T-cell (primary cell): Measurements from ENCODE around the gene SMURF1. TPM values are rescaled to one million over a fixed set of nuclear protein-coding genes. Genes with fewer than 3 reads are reported as not detected.

Experiments
- ATAC-seq, 4 experiments: fragments of 200-7000 bp in 3 of 4; fragments of 150-1000 bp in 1 of 4; cut with Tn5 transposase; replicated peaks in 1 of 4; 1 replicate in 3 of 4; 2 replicates in 1 of 4; pipeline ENCODE4 v1.10.0; 2021; ENCODE audit warnings: moderate library complexity in 3 of 4, mild to moderate bottlenecking in 2 of 4, moderate number of reproducible peaks in 1 of 4
- CTCF ChIA-PET, 2 donors: fragments of 300-600 bp; sonication (Branson Sonifier 250); formaldehyde crosslinking; loops; one replicate each; lab custom pipeline; 2022; ENCODE audit warnings: antibody characterized with exemption in 2 of 2; lab: Charles Lee
- POLR2A ChIA-PET, 2 donors: fragments of 300-600 bp; sonication (Branson Sonifier 250); formaldehyde crosslinking; loops; one replicate each; lab custom pipeline; 2022; ENCODE audit warnings: antibody characterized with exemption in 2 of 2; lab: Charles Lee
- DNase-seq, 35 experiments: peaks; one replicate each; pipeline versions ENCODE4 v3.0.0 to v3.0.0-alpha.2; 2013 to 2023
- H3K27ac ChIP-seq: one replicate; pipeline ENCODE4 v1.5.1; 2013; ENCODE audit warnings: low read length
- H3K27me3 ChIP-seq, 2 experiments: replicated peaks in 1 of 2; 1 replicate in 1 of 2; 2 replicates in 1 of 2; pipeline versions ENCODE4 v1.6.1 to v1.7.0; 2013; ENCODE audit warnings: low read length in 1 of 2, mixed read lengths in 1 of 2; ENCODE audit not compliant: control insufficient read depth in 2 of 2, insufficient read depth in 2 of 2; ENCODE audit errors: extremely low read depth in 1 of 2
- H3K36me3 ChIP-seq, 2 donors: 1 replicate in 1 of 2; 2 replicates in 1 of 2; pipeline versions ENCODE4 v1.6.1 to v1.7.0; 2013; ENCODE audit warnings: low read length in 1 of 2; ENCODE audit not compliant: control insufficient read depth in 2 of 2, insufficient read depth in 1 of 2; ENCODE audit errors: extremely low read depth in 1 of 2
- H3K4me1 ChIP-seq, 2 experiments: 1 replicate in 1 of 2; 2 replicates in 1 of 2; pipeline versions ENCODE4 v1.6.1 to v1.7.0; 2013; ENCODE audit warnings: low read length in 2 of 2, mixed read lengths in 1 of 2; ENCODE audit not compliant: insufficient read depth in 2 of 2, control insufficient read depth in 1 of 2; ENCODE audit errors: extremely low read depth in 1 of 2
- H3K4me3 ChIP-seq, 2 donors: 1 replicate in 1 of 2; 2 replicates in 1 of 2; pipeline versions ENCODE4 v1.5.1 to v1.7.0; 2013; ENCODE audit warnings: mild to moderate bottlenecking in 2 of 2, low read length in 1 of 2, moderate library complexity in 1 of 2; ENCODE audit not compliant: control insufficient read depth in 1 of 2; ENCODE audit errors: extremely low read depth in 1 of 2
- H3K9me3 ChIP-seq: 2 replicates; pipeline ENCODE4 v1.7.0; 2013
- H3K27ac Mint-ChIP-seq, 2 donors: one replicate each; pipeline ENCODE4 v1.8.0; 2020 to 2021; ENCODE audit warnings: mild to moderate bottlenecking in 2 of 2, mixed read lengths in 2 of 2
- H3K27me3 Mint-ChIP-seq, 2 donors: one replicate each; pipeline ENCODE4 v1.8.0; 2021 to 2022; ENCODE audit warnings: mixed read lengths in 2 of 2
- H3K36me3 Mint-ChIP-seq: one replicate; pipeline ENCODE4 v1.8.0; 2021; ENCODE audit warnings: mixed read lengths
- H3K4me1 Mint-ChIP-seq, 3 donors: one replicate each; pipeline ENCODE4 v1.8.0; 2020 to 2022; ENCODE audit warnings: mixed read lengths in 3 of 3, mild to moderate bottlenecking in 1 of 3
- H3K4me3 Mint-ChIP-seq, 3 donors: one replicate each; pipeline ENCODE4 v1.8.0; 2020 to 2022; ENCODE audit warnings: mild to moderate bottlenecking in 3 of 3, mixed read lengths in 3 of 3, moderate library complexity in 3 of 3
- H3K9me3 Mint-ChIP-seq, 3 donors: one replicate each; pipeline ENCODE4 v1.8.0; 2020 to 2022; ENCODE audit warnings: mixed read lengths in 3 of 3
- WGBS: methylation state at CpG from one replicate; pipeline ENCODE4 v1.1.5; 2013; ENCODE audit warnings: missing lambda C conversion rate; ENCODE audit not compliant: insufficient coverage; 5-methylcytosine and 5-hydroxymethylcytosine counted together
- total RNA-seq, 35 experiments: library from RNA in 6 of 35; stranded (reverse) in 6 of 35; fragments of 120-200 nt in 1 of 35; gene quantifications; one replicate each; pipeline versions ENCODE4 v1.2.1 to v1.2.4 and lab custom pipeline; 2013 to 2026

Gene SMURF1
- total RNA-seq, 5 donors from 2014 or later (not counting 1 experiment from before 2014, with no cell fraction given): 21.6 to 26.4 (median 22.7) TPM

DNA sequence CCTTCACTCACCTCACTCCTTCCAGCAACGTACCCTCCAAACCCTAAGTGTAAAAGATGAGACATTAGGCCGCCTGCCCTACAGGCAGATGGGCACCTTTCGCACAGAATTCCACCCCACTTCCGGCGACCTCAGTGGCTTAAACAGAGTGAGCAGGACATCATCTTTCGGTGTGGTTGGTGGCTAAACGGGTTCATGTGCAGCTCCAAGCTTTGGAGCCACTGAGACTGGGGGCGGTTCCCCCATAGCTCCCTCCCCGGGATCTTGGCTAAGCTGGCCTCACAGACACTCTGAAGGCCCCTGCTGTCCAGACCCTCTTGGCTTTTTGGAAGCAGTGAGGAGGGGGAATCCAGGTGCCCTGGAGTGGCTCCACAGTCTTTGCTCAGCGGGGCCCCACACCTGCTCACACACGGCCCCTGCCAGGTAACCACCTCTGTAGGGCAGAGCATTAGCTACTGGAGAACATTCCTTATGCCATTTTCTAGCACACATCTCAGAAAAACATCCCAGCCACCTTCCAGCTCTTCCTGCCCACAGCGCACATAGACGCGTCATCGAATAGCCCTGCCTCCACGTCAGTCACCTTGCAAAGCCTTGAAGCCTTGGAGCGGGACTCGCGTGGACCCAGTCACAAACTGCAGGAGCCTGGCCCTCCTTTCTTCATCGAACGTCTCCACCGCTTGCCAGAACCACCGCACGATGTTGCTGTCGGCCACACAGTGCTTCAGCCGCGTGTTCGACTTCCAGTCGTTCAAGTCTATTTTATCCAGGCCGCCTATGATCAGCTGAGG lies 108.8 kb downstream of the SMURF1 start:
- WGBS: 96% methylated on average over 19 of the region's 30 CpGs
- no peaks in the 10 kb centered on the region for H3K4me1 ChIP-seq
- ChIA-PET CTCF (no interaction called here), POLR2A (no interaction called here)
- ATAC-seq (no peak), DNase-seq (no peak)
- H3K9me3 ChIP-seq: no peaks in the 10 kb centered on the region
- no peaks in the 10 kb centered on the region for H3K9me3 Mint-ChIP-seq
- peaks cover 56% of the 10 kb centered on the region for H3K36me3 Mint-ChIP-seq
- no peaks in the 10 kb centered on the region for H3K4me1 Mint-ChIP-seq
- peaks cover 25 to 93% of the 10 kb centered on the region in 2 donors for H3K36me3 ChIP-seq
- H3K27ac ChIP-seq: no peak overlapping the region
- peak overlapping the region in 1 of 3 donors; percentile 3 for H3K4me3 Mint-ChIP-seq
- no peak overlapping the region for H3K27ac Mint-ChIP-seq
- H3K4me3 ChIP-seq: no peak overlapping the region
- no peaks in the 10 kb centered on the region for H3K27me3 Mint-ChIP-seq
- H3K27me3 ChIP-seq: no peaks in the 10 kb centered on the region

DNA sequence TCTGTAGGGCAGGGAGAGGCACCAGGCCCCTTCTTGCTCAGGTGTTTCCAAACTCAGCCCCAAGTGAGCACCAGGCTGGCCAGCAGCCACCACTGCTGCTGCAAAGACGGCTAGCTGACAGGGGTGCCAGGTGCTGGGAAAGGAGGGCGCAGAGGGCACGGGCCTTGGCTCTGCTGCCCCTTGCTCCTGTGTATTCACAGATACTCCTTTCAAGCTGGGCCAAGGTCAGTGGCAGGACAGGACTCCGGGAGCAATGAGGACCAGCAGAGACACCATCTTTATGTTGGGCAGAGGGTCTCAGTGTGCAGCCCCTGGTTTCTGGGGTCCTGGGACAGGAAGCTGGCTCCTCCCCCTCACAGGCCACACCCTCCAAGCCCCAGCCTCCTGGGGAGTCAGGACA lies 110.1 kb downstream of the SMURF1 start:
- ChIA-PET CTCF (interaction anchor here in 1 of 2 donors (0.6 kb wide), 1 partner anchor 18 kb away, joined by 5 read pairs; no protein-coding TSS in a partner anchor), POLR2A (no interaction called here)
- Mint-ChIP-seq H3K4me3 (no peak overlapping the region), H3K27ac (no peak overlapping the region), H3K36me3 (peaks cover 59% of the 10 kb centered on the region), H3K4me1 (no peaks in the 10 kb centered on the region), H3K9me3 (no peaks in the 10 kb centered on the region), H3K27me3 (no peaks in the 10 kb centered on the region)
- H3K27ac ChIP-seq: no peak overlapping the region
- no peaks in the 10 kb centered on the region for H3K27me3 ChIP-seq
- ATAC-seq (no peak), DNase-seq (no peak)
- peaks cover 19 to 98% of the 10 kb centered on the region in 2 donors for H3K36me3 ChIP-seq
- no peaks in the 10 kb centered on the region for H3K4me1 ChIP-seq
- H3K4me3 ChIP-seq: no peak overlapping the region
- no peaks in the 10 kb centered on the region for H3K9me3 ChIP-seq
- WGBS: 93% methylated on average over 4 of the region's 4 CpGs

DNA sequence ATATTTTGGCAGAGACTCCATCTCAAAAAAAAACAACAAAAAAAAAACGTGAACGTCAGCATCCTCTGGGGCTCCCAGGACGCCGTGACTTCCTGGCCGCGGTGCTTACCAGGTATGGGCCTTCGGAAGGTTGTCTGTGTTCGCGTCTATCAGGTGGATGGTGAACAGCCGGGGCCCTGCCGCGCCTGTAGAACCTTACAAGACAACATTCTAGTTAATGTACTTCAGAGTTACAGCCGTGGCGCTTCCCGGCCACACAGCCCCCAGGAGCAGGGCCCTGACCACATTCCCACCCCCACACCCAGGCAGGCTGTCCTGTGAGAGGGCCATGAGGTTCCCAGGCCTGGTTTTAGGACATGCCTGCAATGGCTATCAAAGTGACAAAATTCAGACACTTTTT lies 111.0 kb downstream of the SMURF1 start:
- Mint-ChIP-seq H3K27me3 (no peaks in the 10 kb centered on the region), H3K27ac (no peak overlapping the region), H3K4me1 (no peaks in the 10 kb centered on the region), H3K4me3 (no peak overlapping the region), H3K36me3 (peaks cover 59% of the 10 kb centered on the region), H3K9me3 (no peaks in the 10 kb centered on the region)
- ATAC-seq (no peak), DNase-seq (no peak)
- WGBS: 93% methylated on average over 15 of the region's 15 CpGs
- no peaks in the 10 kb centered on the region for H3K27me3 ChIP-seq
- no peak overlapping the region for H3K4me3 ChIP-seq
- H3K4me1 ChIP-seq: no peaks in the 10 kb centered on the region
- no peak overlapping the region for H3K27ac ChIP-seq
- peaks cover 15 to 95% of the 10 kb centered on the region in 2 donors for H3K36me3 ChIP-seq
- H3K9me3 ChIP-seq: no peaks in the 10 kb centered on the region
- ChIA-PET POLR2A (no interaction called here), CTCF (interaction anchor here in 1 of 2 donors (0.5 kb wide), 1 partner anchor 345 kb away, joined by 3 read pairs; no protein-coding TSS in a partner anchor)

DNA sequence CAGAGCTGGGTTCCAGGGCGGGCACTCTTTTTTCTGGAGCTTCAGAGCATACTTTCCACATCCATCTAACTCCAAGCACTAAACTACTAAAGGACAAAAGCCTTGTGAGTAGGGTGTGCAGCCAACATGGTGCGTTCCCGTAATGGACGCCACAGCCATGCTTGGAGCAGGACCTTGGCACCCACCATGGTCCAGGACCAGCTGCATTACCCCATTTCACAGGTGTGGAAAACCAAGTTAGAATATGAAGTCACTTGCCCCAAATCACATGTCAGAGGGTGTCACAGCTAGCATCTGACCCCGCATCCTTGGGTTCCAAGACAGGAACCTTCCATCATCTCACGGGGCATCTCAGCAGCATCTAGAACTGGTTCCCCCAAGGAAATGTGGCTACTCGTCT lies 112.4 kb downstream of the SMURF1 start:
- H3K4me1 Mint-ChIP-seq: peaks cover 0 to 5% (median 2%) of the 10 kb centered on the region in 3 donors
- H3K4me3 Mint-ChIP-seq: no peak overlapping the region
- no peak overlapping the region for H3K27ac Mint-ChIP-seq
- H3K9me3 ChIP-seq: no peaks in the 10 kb centered on the region
- POLR2A ChIA-PET: no interaction called here
- H3K27me3 Mint-ChIP-seq: no peaks in the 10 kb centered on the region
- no peak for DNase-seq
- 100% methylated on average over 2 of the region's 7 CpGs for WGBS
- H3K4me3 ChIP-seq: no peak overlapping the region
- H3K27me3 ChIP-seq: no peaks in the 10 kb centered on the region
- H3K9me3 Mint-ChIP-seq: no peaks in the 10 kb centered on the region
- CTCF ChIA-PET: no interaction called here
- no peak overlapping the region for H3K27ac ChIP-seq
- ATAC-seq: no peak
- peaks cover 51% of the 10 kb centered on the region for H3K36me3 Mint-ChIP-seq
- peaks cover 11 to 82% of the 10 kb centered on the region in 2 donors for H3K36me3 ChIP-seq
- H3K4me1 ChIP-seq: no peaks in the 10 kb centered on the region

DNA sequence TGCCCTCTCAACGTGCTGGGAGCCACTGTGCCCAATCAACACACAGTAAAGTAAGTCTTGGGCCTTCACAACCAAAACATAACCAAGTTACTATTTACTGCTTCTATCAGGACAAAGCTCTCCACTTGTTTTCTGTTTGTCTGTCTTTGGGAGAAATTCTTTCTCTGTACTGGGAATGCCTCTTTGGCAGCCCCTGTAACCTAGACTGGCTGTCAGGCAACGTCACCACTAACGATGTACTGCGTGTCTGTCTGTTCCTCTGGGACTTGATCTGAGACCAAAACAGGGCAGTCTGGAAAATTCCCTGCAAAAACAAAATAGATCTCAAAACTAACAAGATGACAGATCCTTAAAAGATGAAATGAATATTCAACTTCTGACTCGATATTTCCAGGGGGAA lies 113.0 kb downstream of the SMURF1 start:
- no peaks in the 10 kb centered on the region for H3K4me1 ChIP-seq
- DNase-seq: no peak
- Mint-ChIP-seq H3K27me3 (no peaks in the 10 kb centered on the region), H3K4me3 (no peak overlapping the region), H3K27ac (no peak overlapping the region), H3K9me3 (no peaks in the 10 kb centered on the region), H3K4me1 (peaks cover 0 to 5% (median 2%) of the 10 kb centered on the region in 3 donors), H3K36me3 (peaks cover 47% of the 10 kb centered on the region)
- no peak for ATAC-seq
- H3K27me3 ChIP-seq: no peaks in the 10 kb centered on the region
- ChIA-PET POLR2A (no interaction called here), CTCF (no interaction called here)
- H3K27ac ChIP-seq: no peak overlapping the region
- no peaks in the 10 kb centered on the region for H3K9me3 ChIP-seq
- 93% methylated on average over 3 of the region's 5 CpGs for WGBS
- peaks cover 10 to 77% of the 10 kb centered on the region in 2 donors for H3K36me3 ChIP-seq
- no peak overlapping the region for H3K4me3 ChIP-seq

DNA sequence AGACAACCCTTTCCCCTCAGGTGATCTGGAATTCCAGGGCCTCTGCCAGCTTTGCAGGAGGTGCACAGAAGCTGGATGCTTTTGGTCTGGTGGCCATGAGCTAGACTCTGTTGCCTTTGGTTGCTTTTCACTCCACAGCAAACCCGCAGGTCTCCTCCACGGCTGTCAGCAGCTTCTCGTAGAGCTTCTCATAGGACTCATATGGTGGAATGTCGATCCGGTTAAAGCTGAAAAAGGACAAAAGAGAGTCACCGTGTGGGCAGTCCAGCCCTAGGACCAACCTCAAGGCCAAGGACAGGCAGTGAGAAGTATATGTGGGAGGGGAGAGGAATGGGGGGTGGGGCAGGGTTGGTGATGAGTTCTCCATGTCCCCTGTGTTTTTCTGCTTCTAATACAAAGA lies 113.5 kb downstream of the SMURF1 start:
- ChIA-PET CTCF (no interaction called here), POLR2A (no interaction called here)
- ATAC-seq: no peak
- Mint-ChIP-seq H3K27ac (no peak overlapping the region), H3K4me3 (no peak overlapping the region), H3K9me3 (no peaks in the 10 kb centered on the region), H3K27me3 (no peaks in the 10 kb centered on the region), H3K4me1 (peaks cover 1 to 5% (median 2%) of the 10 kb centered on the region in 3 donors), H3K36me3 (peaks cover 42% of the 10 kb centered on the region)
- H3K27me3 ChIP-seq: no peaks in the 10 kb centered on the region
- no peaks in the 10 kb centered on the region for H3K9me3 ChIP-seq
- H3K4me1 ChIP-seq: no peaks in the 10 kb centered on the region
- no peak overlapping the region for H3K4me3 ChIP-seq
- peaks cover 8 to 72% of the 10 kb centered on the region in 2 donors for H3K36me3 ChIP-seq
- no peak overlapping the region for H3K27ac ChIP-seq
- no peak for DNase-seq
- WGBS: 100% methylated on average over 6 of the region's 6 CpGs
